Measurements from ENCODE around the gene MFRP.

The MFRP gene

DNA sequence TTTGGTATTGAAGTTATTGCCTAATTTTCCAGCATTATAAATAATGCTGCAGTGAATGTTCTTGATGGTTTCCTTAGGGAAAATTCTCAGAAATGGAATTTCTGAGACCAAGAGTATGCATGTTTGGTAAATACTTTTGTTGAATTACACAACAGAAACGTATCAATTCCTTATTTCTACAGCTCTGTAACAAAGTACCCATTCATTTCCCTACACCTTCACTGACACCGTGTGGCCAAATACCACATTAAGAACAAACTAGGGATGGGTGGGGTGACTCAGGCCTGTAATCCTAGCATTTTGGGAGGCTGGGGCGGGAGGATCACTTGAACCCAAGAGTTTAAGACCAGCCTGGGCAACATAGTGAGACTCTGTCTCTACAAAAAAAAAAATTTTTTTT is 51.3 kb downstream of the MFRP start:
- DNase-seq (ENCODE audit: low read depth in 2 of 2): no peak

DNA sequence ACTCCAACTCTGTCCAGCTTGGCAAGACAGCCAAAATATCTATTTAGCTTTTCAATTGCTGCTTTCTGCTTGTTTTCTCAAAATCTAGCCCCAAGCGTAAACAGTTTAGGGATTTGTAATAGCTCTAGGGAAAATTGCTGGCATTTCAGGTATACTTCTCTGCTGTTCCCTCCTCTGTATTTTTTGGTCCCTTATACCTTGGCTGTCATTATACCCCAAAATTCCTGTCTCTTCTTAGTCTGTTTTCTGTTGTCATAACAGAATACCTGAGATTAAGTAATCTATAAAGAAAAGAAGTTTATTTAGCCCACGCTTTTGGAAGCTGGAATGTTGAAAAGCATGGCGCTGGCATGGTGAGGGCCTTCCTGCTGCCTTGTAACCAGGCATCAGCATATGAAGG is 53.0 kb downstream of the MFRP start:
- no peak for DNase-seq (ENCODE audit: low read depth in 2 of 2)

DNA sequence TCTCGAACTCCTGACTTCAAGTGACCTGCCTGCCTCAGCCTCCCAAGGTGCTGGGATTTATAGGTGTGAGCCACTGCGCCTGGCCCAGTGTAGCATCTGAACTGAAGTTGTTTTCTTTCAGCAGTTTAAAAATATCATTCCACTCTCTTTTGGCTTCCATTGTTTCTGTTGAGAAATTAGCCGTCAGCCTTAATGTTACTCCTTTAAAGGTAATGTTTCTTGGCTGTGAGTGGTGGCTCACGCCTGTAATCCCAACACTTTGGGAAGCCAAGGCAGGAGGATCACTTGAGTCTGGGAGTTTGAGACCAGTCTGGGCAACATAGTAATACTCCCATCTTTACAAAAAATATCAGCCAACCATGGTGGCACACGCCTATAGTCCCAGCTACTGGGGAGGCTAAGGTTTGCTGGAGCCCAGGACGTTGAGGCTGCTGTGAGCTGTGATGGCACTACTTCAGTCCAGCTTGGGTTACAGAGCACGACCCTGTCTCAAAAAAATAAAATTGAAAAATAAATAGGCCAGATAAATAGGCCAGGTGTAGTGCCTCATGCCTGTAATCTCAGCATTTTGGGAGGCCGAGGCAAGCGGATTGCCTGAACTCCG is 55.5 kb downstream of the MFRP start:
- no peak for DNase-seq (ENCODE audit: low read depth in 2 of 2)

Data from activated CD4-positive, alpha-beta T cell treated with anti-CD3 and anti-CD28 coated beads for 24 hours (primary cell).